Endothelial cell of umbilical vein (primary cell): ENCODE measurements around the gene MELTF. TPM values are rescaled to one million over a fixed set of nuclear protein-coding genes. Genes with fewer than 3 reads are reported as not detected.

Experiments
- BruUV-seq: library from RNA; stranded (reverse); fragments of 400-500 nt; replicated peaks from 2 replicates; lab custom pipeline; 2021; lab: Mats Ljungman, UMichigan
- CTCF ChIA-PET: fragments of 300-600, 350-600 bp; sonication (Branson Sonifier 250); formaldehyde crosslinking; loops from one replicate; lab custom pipeline; 2021; ENCODE audit warnings: antibody characterized with exemption, inconsistent platforms; lab: Charles Lee
- POLR2A ChIA-PET: fragments of 300-600, 350-600 bp; sonication (Branson Sonifier 250); formaldehyde crosslinking; loops from one replicate; lab custom pipeline; 2021; ENCODE audit warnings: antibody characterized with exemption, inconsistent platforms; lab: Charles Lee
- DNase-seq: peaks from one replicate; pipeline ENCODE4 v3.0.0-alpha.2; 2011; ENCODE audit warnings: low read depth, low spot score
- FAIRE-seq: peaks from 2 replicates; lab custom pipeline; 2011; peaks lifted over from hg19 to GRCh38; lab: Jason Lieb, UNC
- H2AFZ ChIP-seq: 2 replicates; pipeline ENCODE4 v1.6.0; 2012; ENCODE audit warnings: low read depth, low read length, control low read depth, inconsistent platforms
- H3K27ac ChIP-seq: 2 replicates; pipeline ENCODE4 v1.5.1; 2011; ENCODE audit warnings: low read depth, mild to moderate bottlenecking, control low read depth, low read length, moderate library complexity; ENCODE audit not compliant: insufficient read depth
- H3K27me3 ChIP-seq, 2 experiments: 2 replicates each; pipeline versions ENCODE4 v1.6.0 to v1.6.1; 2011; ENCODE audit warnings: low read length in 2 of 2, mixed read lengths in 1 of 2; ENCODE audit not compliant: control insufficient read depth in 2 of 2, insufficient read depth in 2 of 2
- H3K36me3 ChIP-seq, 2 experiments: 2 replicates in 1 of 2; 3 replicates in 1 of 2; pipeline ENCODE4 v1.5.1; 2011; ENCODE audit warnings: low read length in 2 of 2, mild to moderate bottlenecking in 1 of 2, moderate library complexity in 1 of 2; ENCODE audit not compliant: control insufficient read depth in 2 of 2, insufficient read depth in 2 of 2; ENCODE audit errors: extremely low read depth in 1 of 2
- H3K4me1 ChIP-seq: 3 replicates; pipeline ENCODE4 v1.5.1; 2011; ENCODE audit warnings: mild to moderate bottlenecking, low read length; ENCODE audit not compliant: control insufficient read depth, insufficient read depth; ENCODE audit errors: extremely low read depth
- H3K4me2 ChIP-seq: 2 replicates; pipeline ENCODE4 v1.6.1; 2011; ENCODE audit warnings: low read length, control low read depth, mixed read lengths; ENCODE audit not compliant: insufficient read depth
- H3K4me3 ChIP-seq, 3 experiments: fragments of 200-600 bp in 1 of 3; sonication (generic), shearing (Covaris generic) in 1 of 3; replicated peaks in 1 of 3; 2 replicates each; pipeline ENCODE4 v1.5.1; 2011 to 2016; ENCODE audit warnings: control low read depth in 3 of 3, low read length in 3 of 3, mild to moderate bottlenecking in 2 of 3, inconsistent platforms in 1 of 3, low read depth in 1 of 3, moderate library complexity in 1 of 3; ENCODE audit not compliant: insufficient read depth in 1 of 3
- H3K79me2 ChIP-seq: 2 replicates; pipeline ENCODE4 v1.6.0; 2012; ENCODE audit warnings: low read length, inconsistent platforms; ENCODE audit not compliant: control insufficient read depth, insufficient read depth
- H3K9ac ChIP-seq: replicated peaks from 2 replicates; pipeline ENCODE3; 2011; ENCODE audit warnings: low read length, control low read depth; ENCODE audit not compliant: insufficient read depth; ENCODE audit errors: extremely low read depth
- H3K9me1 ChIP-seq: replicated peaks from 3 replicates; pipeline ENCODE4 v1.6.0; 2011; ENCODE audit warnings: mild to moderate bottlenecking, low read length; ENCODE audit not compliant: control insufficient read depth, insufficient read depth; ENCODE audit errors: extremely low read depth
- H3K9me3 ChIP-seq: replicated peaks from 2 replicates; pipeline ENCODE4 v1.5.1; 2012; ENCODE audit warnings: low read length, inconsistent platforms; ENCODE audit not compliant: control insufficient read depth, insufficient read depth
- H4K20me1 ChIP-seq: replicated peaks from 2 replicates; pipeline ENCODE3; 2011; ENCODE audit warnings: mild to moderate bottlenecking, low read length; ENCODE audit not compliant: control insufficient read depth, insufficient read depth; ENCODE audit errors: extremely low read depth
- EZH2 ChIP-seq: IDR thresholded peaks from 2 replicates; pipeline ENCODE4 v1.6.1; 2012; ENCODE audit warnings: borderline replicate concordance, low read depth, mild to moderate bottlenecking, moderate library complexity, low read length, inconsistent platforms; ENCODE audit not compliant: severe bottlenecking
- FOS ChIP-seq: IDR thresholded peaks from 2 replicates; pipeline ENCODE4 v1.6.1; 2011; ENCODE audit warnings: mild to moderate bottlenecking, low read length, moderate library complexity, borderline replicate concordance; ENCODE audit not compliant: insufficient read depth
- GATA2 ChIP-seq: IDR thresholded peaks from 2 replicates; pipeline ENCODE4 v1.7.0; 2011; ENCODE audit warnings: low read depth, mild to moderate bottlenecking, moderate library complexity, mixed read lengths, low read length; ENCODE audit not compliant: insufficient read length, insufficient read depth
- JUN ChIP-seq: IDR thresholded peaks from 2 replicates; pipeline ENCODE4 v1.6.1; 2011; ENCODE audit warnings: borderline replicate concordance, low read depth; ENCODE audit not compliant: insufficient read length, insufficient read depth
- MAX ChIP-seq: IDR thresholded peaks from 2 replicates; pipeline ENCODE4 v1.6.1; 2011; ENCODE audit not compliant: insufficient read depth, insufficient read length
- MYC ChIP-seq: IDR thresholded peaks from one replicate; pipeline ENCODE4 v1.6.1; 2011; ENCODE audit warnings: mild to moderate bottlenecking, low read depth, low read length
- POLR2A ChIP-seq: IDR thresholded peaks from 2 replicates; pipeline ENCODE4 v1.6.1; 2012; ENCODE audit warnings: low read depth, mild to moderate bottlenecking, control low read depth, low read length
- POLR2AphosphoS5 ChIP-seq: IDR thresholded peaks from 2 replicates; pipeline ENCODE4 v1.6.1; 2012; ENCODE audit warnings: low read depth, mild to moderate bottlenecking, control low read depth, low read length, moderate library complexity; ENCODE audit not compliant: insufficient read depth
- dilution Hi-C: fragments of 300-500 bp; cut with MboI; formaldehyde crosslinking; loops from one replicate; pipeline ENCODE4 v1.15.0; 2019; ENCODE audit warnings: low sequenced_read_pairs; ENCODE audit not compliant: extremely low pct_ligation_motif_present
- intact Hi-C: fragments of 100-400 bp; cut with micrococcal nuclease; formaldehyde crosslinking; loops from one replicate; pipeline ENCODE4 v1.10.0; 2022
- polyA plus RNA-seq, 4 experiments: library from polyadenylated mRNA; depleted of rRNA in 3 of 4; stranded (reverse) in 3 of 4; unstranded in 1 of 4; fragments of >200 nt; gene quantifications; 2 replicates each; pipeline versions ENCODE4 v1.2.1 to v1.2.3, GENCODE V29; 2011 to 2012; ENCODE audit warnings: missing spikeins in 1 of 4
- total RNA-seq: library from RNA; stranded (reverse); gene quantifications from 2 replicates; pipeline ENCODE4 v1.2.3, GENCODE V29; 2021
- TF ChIP-seq, protein P1 (sequence below), 2 donors: IDR thresholded peaks; 1 replicate in 1 of 2; 2 replicates in 1 of 2; pipeline ENCODE4 v1.5.1; 2011; ENCODE audit warnings: low read length in 2 of 2, mild to moderate bottlenecking in 2 of 2, moderate library complexity in 2 of 2, control low read depth in 1 of 2, inconsistent platforms in 1 of 2, low read depth in 1 of 2; ENCODE audit not compliant: insufficient read depth in 1 of 2; ENCODE audit errors: extremely low read depth in 1 of 2

The MELTF gene
- total and polyA plus RNA-seq, 2 donors (not counting 3 experiments of a cell fraction or from before 2014, with no cell fraction given), result 0.59 to 2.3 TPM

DNA sequence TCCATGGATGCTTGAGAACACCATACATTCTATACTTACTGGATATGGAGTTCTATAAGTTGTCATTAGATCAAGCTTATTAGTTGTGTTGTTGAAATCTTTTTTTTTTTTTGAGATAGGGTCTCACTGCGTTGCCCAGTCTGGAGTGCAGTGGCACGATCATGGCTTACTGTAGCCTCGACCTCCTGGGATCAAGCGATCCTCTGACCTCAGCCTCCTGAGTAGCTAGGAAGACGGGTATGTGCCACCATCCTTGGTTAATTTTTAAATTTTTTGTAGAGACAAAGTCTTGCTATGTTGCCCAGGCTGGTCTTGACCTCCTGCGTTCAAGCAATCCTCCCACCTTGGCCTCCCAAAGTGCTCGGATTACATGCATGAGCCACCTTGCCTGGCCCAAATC, 74.8 kb downstream of the MELTF start:
- POLR2A ChIA-PET, result no interaction called here
- dilution Hi-C loops, result no loop called here
- intact Hi-C loops, result no loop called here

More for the DNA sequence above, 74.8 kb downstream of the MELTF start:
- Histone ChIP-seq H3K79me2 (no peaks in the 10 kb centered on the region), H3K4me1 (no peaks in the 10 kb centered on the region), H3K27ac (no peak overlapping the region), H3K9me3 (no peaks in the 10 kb centered on the region), H3K9me1 (no peaks in the 10 kb centered on the region), H2AFZ (no peak overlapping the region), H4K20me1 (no peaks in the 10 kb centered on the region), H3K4me3 (no peak overlapping the region), H3K4me2 (no peak overlapping the region), H3K36me3 (no peaks in the 10 kb centered on the region), H3K9ac (no peak overlapping the region), H3K27me3 (no peaks in the 10 kb centered on the region)
- CTCF ChIA-PET, result no interaction called here
- TF ChIP-seq GATA2 (no peak), MYC (no peak), JUN (no peak), FOS (no peak), POLR2A (no peak), EZH2 (no peak), POLR2AphosphoS5 (no peak), MAX (no peak)
- TF ChIP-seq, protein P1, sequence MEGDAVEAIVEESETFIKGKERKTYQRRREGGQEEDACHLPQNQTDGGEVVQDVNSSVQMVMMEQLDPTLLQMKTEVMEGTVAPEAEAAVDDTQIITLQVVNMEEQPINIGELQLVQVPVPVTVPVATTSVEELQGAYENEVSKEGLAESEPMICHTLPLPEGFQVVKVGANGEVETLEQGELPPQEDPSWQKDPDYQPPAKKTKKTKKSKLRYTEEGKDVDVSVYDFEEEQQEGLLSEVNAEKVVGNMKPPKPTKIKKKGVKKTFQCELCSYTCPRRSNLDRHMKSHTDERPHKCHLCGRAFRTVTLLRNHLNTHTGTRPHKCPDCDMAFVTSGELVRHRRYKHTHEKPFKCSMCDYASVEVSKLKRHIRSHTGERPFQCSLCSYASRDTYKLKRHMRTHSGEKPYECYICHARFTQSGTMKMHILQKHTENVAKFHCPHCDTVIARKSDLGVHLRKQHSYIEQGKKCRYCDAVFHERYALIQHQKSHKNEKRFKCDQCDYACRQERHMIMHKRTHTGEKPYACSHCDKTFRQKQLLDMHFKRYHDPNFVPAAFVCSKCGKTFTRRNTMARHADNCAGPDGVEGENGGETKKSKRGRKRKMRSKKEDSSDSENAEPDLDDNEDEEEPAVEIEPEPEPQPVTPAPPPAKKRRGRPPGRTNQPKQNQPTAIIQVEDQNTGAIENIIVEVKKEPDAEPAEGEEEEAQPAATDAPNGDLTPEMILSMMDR (IDR thresholded peaks at IDR 0.05; ENCODE audit: extremely low read depth in 1 of 2, insufficient read depth in 1 of 2, low read depth in 1 of 2, low read length in 2 of 2), result no peak
- DNase-seq, result no peak
- no peak for FAIRE-seq
- no TSS peak for BruUV-seq

Other genes starting within 250 kb of the MELTF start
- 31.1 and 33.5 TPM in 2 replicates for gene SENP5, start 161.9 kb downstream of the MELTF start, total RNA-seq
- gene SENP5, start 161.9 kb downstream of the MELTF start, polyA plus RNA-seq, result 7.4 and 7.9 TPM in 2 replicates
- 73.4 and 76.1 TPM in 2 replicates for gene NCBP2, start 87.3 kb downstream of the MELTF start, total RNA-seq
- 21.9 and 31.2 TPM in 2 replicates for gene NCBP2, start 87.3 kb downstream of the MELTF start, polyA plus RNA-seq
- gene PIGZ, start 61.0 kb downstream of the MELTF start, total RNA-seq, result 5.1 and 6.0 TPM in 2 replicates
- 6.5 and 7.0 TPM in 2 replicates for gene PIGZ, start 61.0 kb downstream of the MELTF start, polyA plus RNA-seq